ENCODE results near the gene PKN1. TPM values are rescaled to one million over a fixed set of nuclear protein-coding genes. Genes with fewer than 3 reads are reported as not detected.

The PKN1 gene
- total RNA-seq, 1 experiment from 2014 or later = 138 TPM

GRCh38 chr19:14442891-14443631, 10.0 kb downstream of the PKN1 start:
- peaks cover 6% of the 10 kb centered on the region for H3K4me1 Mint-ChIP-seq (ENCODE audit: low read depth, unreplicated experiment)
- no peak overlapping the region for H3K27ac Mint-ChIP-seq (ENCODE audit: unreplicated experiment)
- no peak for TF ChIP-seq CTCF (IDR thresholded peaks at IDR 0.05; ENCODE audit: unreplicated experiment)
- H3K27me3 Mint-ChIP-seq (ENCODE audit: unreplicated experiment) = no peaks in the 10 kb centered on the region
- H3K9me3 Mint-ChIP-seq (ENCODE audit: low read depth, unreplicated experiment) = no peaks in the 10 kb centered on the region
- DNase-seq = no peak
- peaks cover 21% of the 10 kb centered on the region for H3K36me3 Mint-ChIP-seq (ENCODE audit: insufficient read depth, unreplicated experiment)
- CTCF ChIA-PET = no interaction called here
- BruUV-seq (replicated peaks) = no TSS peak
- no peak overlapping the region for H3K4me3 Mint-ChIP-seq (ENCODE audit: low read depth, unreplicated experiment)
- intact Hi-C loops (cut with micrococcal nuclease; ENCODE audit: unreplicated experiment) = no loop called here

GRCh38 chr19:14443632-14444216, 10.6 kb downstream of the PKN1 start:
- Mint-ChIP-seq H3K27me3 (ENCODE audit: unreplicated experiment) (no peaks in the 10 kb centered on the region), H3K36me3 (ENCODE audit: insufficient read depth, unreplicated experiment) (peaks cover 21% of the 10 kb centered on the region), H3K4me1 (ENCODE audit: low read depth, unreplicated experiment) (peaks cover 6% of the 10 kb centered on the region), H3K27ac (ENCODE audit: unreplicated experiment) (no peak overlapping the region), H3K9me3 (ENCODE audit: low read depth, unreplicated experiment) (no peaks in the 10 kb centered on the region), H3K4me3 (ENCODE audit: low read depth, unreplicated experiment) (no peak overlapping the region)
- CTCF ChIA-PET = no interaction called here
- no TSS peak for BruUV-seq (replicated peaks)
- DNase-seq = no peak
- intact Hi-C loops (cut with micrococcal nuclease; ENCODE audit: unreplicated experiment) = no loop called here
- no peak for TF ChIP-seq CTCF (IDR thresholded peaks at IDR 0.05; ENCODE audit: unreplicated experiment)

GRCh38 chr19:14446336-14447036, 13.4 kb downstream of the PKN1 start:
- no peak overlapping the region for H3K27ac Mint-ChIP-seq (ENCODE audit: unreplicated experiment)
- intact Hi-C loops (cut with micrococcal nuclease; ENCODE audit: unreplicated experiment) = no loop called here

GRCh38 chr19:14449321-14449720, 16.2 kb downstream of the PKN1 start:
- H3K4me3 Mint-ChIP-seq (ENCODE audit: low read depth, unreplicated experiment) = no peak overlapping the region
- no TSS peak for BruUV-seq (replicated peaks)
- H3K27me3 Mint-ChIP-seq (ENCODE audit: unreplicated experiment) = no peaks in the 10 kb centered on the region
- H3K36me3 Mint-ChIP-seq (ENCODE audit: insufficient read depth, unreplicated experiment) = peaks cover 33% of the 10 kb centered on the region
- no peak for DNase-seq
- no peak overlapping the region for H3K27ac Mint-ChIP-seq (ENCODE audit: unreplicated experiment)
- CTCF ChIA-PET = no interaction called here
- H3K4me1 Mint-ChIP-seq (ENCODE audit: low read depth, unreplicated experiment) = no peaks in the 10 kb centered on the region
- H3K9me3 Mint-ChIP-seq (ENCODE audit: low read depth, unreplicated experiment) = no peaks in the 10 kb centered on the region
- intact Hi-C loops (cut with micrococcal nuclease; ENCODE audit: unreplicated experiment) = no loop called here
- TF ChIP-seq CTCF (IDR thresholded peaks at IDR 0.05; ENCODE audit: unreplicated experiment) = no peak

More at GRCh38 chr19:14446336-14447036, 13.4 kb downstream of the PKN1 start:
- CTCF ChIA-PET = no interaction called here
- Mint-ChIP-seq H3K36me3 (ENCODE audit: insufficient read depth, unreplicated experiment) (peaks cover 33% of the 10 kb centered on the region), H3K4me1 (ENCODE audit: low read depth, unreplicated experiment) (no peaks in the 10 kb centered on the region), H3K27me3 (ENCODE audit: unreplicated experiment) (no peaks in the 10 kb centered on the region), H3K9me3 (ENCODE audit: low read depth, unreplicated experiment) (no peaks in the 10 kb centered on the region), H3K4me3 (ENCODE audit: low read depth, unreplicated experiment) (no peak overlapping the region)
- TF ChIP-seq CTCF (IDR thresholded peaks at IDR 0.05; ENCODE audit: unreplicated experiment) = no peak
- no peak for DNase-seq
- no TSS peak for BruUV-seq (replicated peaks)

All from Calu3 (cell line).